SK-N-SH treated with all-trans-retinoic acid at 6 μM for 48 hours (cell line): Measurements from ENCODE around the gene GTPBP3.

Experiments
- GLIS3 ChIP-seq: fragments of 250-450 bp; sonication (Bioruptor Pico); IDR thresholded peaks from 2 replicates; pipeline ENCODE4 v1.5.0; 2020; ENCODE audit warnings: mild to moderate bottlenecking, moderate library complexity
- ZC3H10 ChIP-seq: fragments of 250-450 bp; sonication (Bioruptor Pico); IDR thresholded peaks from 2 replicates; pipeline ENCODE4 v1.5.1; 2021; ENCODE audit warnings: mild to moderate bottlenecking, moderate library complexity

- no peak for TF ChIP-seq GLIS3 (CRISPR knock-in tag)
- TF ChIP-seq ZC3H10 (CRISPR knock-in tag): no peak
Measured at GRCh38 chr19:17320435-17320834, 16.9 kb upstream of the GTPBP3 start.
